Islet of Langerhans (tissue), 1 donor: ENCODE results near the gene RALGPS1.

Experiments used
- FAIRE-seq: peaks from one replicate; lab custom pipeline; 2011; peaks lifted over from hg19 to GRCh38; lab: Jason Lieb, UNC

RALGPS1 gene

GRCh38 chr9:127081250-127082185 lies 166.9 kb downstream of the RALGPS1 start:
- FAIRE-seq = no peak

GRCh38 chr9:127083138-127083980 lies 168.8 kb downstream of the RALGPS1 start:
- no peak for FAIRE-seq

GRCh38 chr9:127084076-127085039 lies 169.8 kb downstream of the RALGPS1 start:
- no peak for FAIRE-seq

- no peak for FAIRE-seq
Observed at GRCh38 chr9:127085186-127085585, 170.6 kb downstream of the RALGPS1 start.

- no peak for FAIRE-seq
Observed at GRCh38 chr9:127086771-127087170, 172.2 kb downstream of the RALGPS1 start.

- FAIRE-seq = no peak
Observed at GRCh38 chr9:127087411-127087810, 172.8 kb downstream of the RALGPS1 start.

- no peak for FAIRE-seq
Observed at GRCh38 chr9:127087836-127088235, 173.3 kb downstream of the RALGPS1 start.

GRCh38 chr9:127088724-127089615 lies 174.4 kb downstream of the RALGPS1 start:
- FAIRE-seq = no peak

- no peak for FAIRE-seq
Observed at GRCh38 chr9:127089631-127090081, 175.1 kb downstream of the RALGPS1 start.

- FAIRE-seq = no peak
Observed at GRCh38 chr9:127090341-127090985, 175.9 kb downstream of the RALGPS1 start.

GRCh38 chr9:127091526-127091925 lies 176.9 kb downstream of the RALGPS1 start:
- no peak for FAIRE-seq

GRCh38 chr9:127092041-127092608 lies 177.5 kb downstream of the RALGPS1 start:
- no peak for FAIRE-seq

- no peak for FAIRE-seq
Observed at GRCh38 chr9:127093319-127094020, 178.9 kb downstream of the RALGPS1 start.

GRCh38 chr9:127095411-127095810 lies 180.8 kb downstream of the RALGPS1 start:
- no peak for FAIRE-seq

- no peak for FAIRE-seq
Observed at GRCh38 chr9:127096208-127096607, 181.6 kb downstream of the RALGPS1 start.

GRCh38 chr9:127097683-127098082 lies 183.1 kb downstream of the RALGPS1 start:
- no peak for FAIRE-seq

GRCh38 chr9:127098916-127099553 lies 184.5 kb downstream of the RALGPS1 start:
- FAIRE-seq = no peak

GRCh38 chr9:127099664-127100063 lies 185.1 kb downstream of the RALGPS1 start:
- no peak for FAIRE-seq

- no peak for FAIRE-seq
Observed at GRCh38 chr9:127102176-127102575, 187.6 kb downstream of the RALGPS1 start.
